HL-60 (cell line): ENCODE data around the gene QPCT.
A peak's percentile ranks its signal among the peaks of the same experiment; 100 is the strongest.

Source experiments
- DNase-seq, 2 experiments: peaks; one replicate each; pipeline ENCODE4 v3.0.0-alpha.2; 2010 to 2020; ENCODE audit warnings: low read depth in 1 of 2, low spot score in 1 of 2
- H3K27ac ChIP-seq: fragments of 250-450 bp; sonication (Bioruptor Pico); replicated peaks from 2 replicates; pipeline ENCODE4 v1.5.1; 2020; ENCODE audit warnings: mild to moderate bottlenecking, moderate library complexity
- H3K27me3 ChIP-seq: fragments of 250-450 bp; sonication (Bioruptor Pico); 2 replicates; pipeline ENCODE4 v1.5.1; 2021; ENCODE audit warnings: mild to moderate bottlenecking, moderate library complexity; ENCODE audit not compliant: insufficient read depth, poor library complexity, severe bottlenecking
- H3K4me3 ChIP-seq: replicated peaks from 2 replicates; pipeline ENCODE4 v1.5.1; 2011; ENCODE audit warnings: mild to moderate bottlenecking, control low read depth, low read length; ENCODE audit not compliant: insufficient read depth
- GABPA ChIP-seq: IDR thresholded peaks from 2 replicates; pipeline ENCODE4 v1.6.1; 2012; ENCODE audit warnings: low read depth
- POLR2AphosphoS5 ChIP-seq: IDR thresholded peaks from 2 replicates; pipeline ENCODE4 v1.6.1; 2012; ENCODE audit warnings: low read depth
- SPI1 ChIP-seq: IDR thresholded peaks from 2 replicates; pipeline ENCODE4 v1.6.1; 2012; ENCODE audit warnings: low read depth, mild to moderate bottlenecking, borderline replicate concordance
- TF ChIP-seq, protein P1 (sequence below): IDR thresholded peaks from one replicate; pipeline ENCODE4 v1.5.1; 2011; ENCODE audit warnings: low read length, control low read depth, inconsistent platforms; ENCODE audit not compliant: insufficient read depth
- TF ChIP-seq, protein P2 (sequence below): IDR thresholded peaks from 2 replicates; pipeline ENCODE4 v1.6.1; 2012; ENCODE audit warnings: low read depth; ENCODE audit not compliant: insufficient replicate concordance

QPCT gene

DNA sequence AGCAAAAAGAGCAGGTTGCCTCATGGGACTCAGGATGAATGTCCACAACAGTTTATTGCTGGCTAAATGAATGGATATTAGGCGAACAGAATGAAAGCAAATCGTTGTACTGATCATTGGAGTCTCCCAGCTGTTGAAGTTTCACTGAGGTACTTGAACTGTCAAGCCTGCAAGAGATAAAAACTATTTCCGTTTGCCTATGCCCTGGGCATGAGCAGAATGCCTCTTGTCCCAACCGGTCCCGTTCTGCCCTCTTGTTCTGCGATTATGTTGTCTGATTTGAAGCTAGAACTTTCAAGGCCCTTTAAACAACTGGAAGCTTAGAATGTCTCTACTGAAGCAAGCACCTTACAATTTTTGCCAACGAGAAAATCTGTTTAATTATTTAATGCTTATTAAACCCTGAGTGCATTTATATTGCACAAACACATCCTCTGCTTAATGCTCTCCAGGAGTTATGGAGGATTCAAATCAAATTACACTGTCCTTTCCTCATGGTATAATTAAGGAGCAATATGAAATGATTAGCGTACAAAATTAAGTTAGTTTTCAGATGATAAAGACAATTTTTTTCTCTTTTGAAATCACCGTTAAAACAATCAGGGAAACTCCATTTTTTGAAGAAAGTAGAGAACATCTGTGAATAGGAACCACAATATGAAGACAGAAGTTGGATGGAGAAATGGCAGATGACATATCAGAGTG is 17.7 kb downstream of the QPCT start:
- Histone ChIP-seq H3K27ac (no peak overlapping the region), H3K4me3 (no peak overlapping the region), H3K27me3 (no peaks in the 10 kb centered on the region)
- DNase-seq = no peak
- TF ChIP-seq SPI1 = no peak
- TF ChIP-seq GABPA = no peak
- TF ChIP-seq POLR2AphosphoS5 = no peak
- TF ChIP-seq, protein P1, sequence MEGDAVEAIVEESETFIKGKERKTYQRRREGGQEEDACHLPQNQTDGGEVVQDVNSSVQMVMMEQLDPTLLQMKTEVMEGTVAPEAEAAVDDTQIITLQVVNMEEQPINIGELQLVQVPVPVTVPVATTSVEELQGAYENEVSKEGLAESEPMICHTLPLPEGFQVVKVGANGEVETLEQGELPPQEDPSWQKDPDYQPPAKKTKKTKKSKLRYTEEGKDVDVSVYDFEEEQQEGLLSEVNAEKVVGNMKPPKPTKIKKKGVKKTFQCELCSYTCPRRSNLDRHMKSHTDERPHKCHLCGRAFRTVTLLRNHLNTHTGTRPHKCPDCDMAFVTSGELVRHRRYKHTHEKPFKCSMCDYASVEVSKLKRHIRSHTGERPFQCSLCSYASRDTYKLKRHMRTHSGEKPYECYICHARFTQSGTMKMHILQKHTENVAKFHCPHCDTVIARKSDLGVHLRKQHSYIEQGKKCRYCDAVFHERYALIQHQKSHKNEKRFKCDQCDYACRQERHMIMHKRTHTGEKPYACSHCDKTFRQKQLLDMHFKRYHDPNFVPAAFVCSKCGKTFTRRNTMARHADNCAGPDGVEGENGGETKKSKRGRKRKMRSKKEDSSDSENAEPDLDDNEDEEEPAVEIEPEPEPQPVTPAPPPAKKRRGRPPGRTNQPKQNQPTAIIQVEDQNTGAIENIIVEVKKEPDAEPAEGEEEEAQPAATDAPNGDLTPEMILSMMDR = no peak
- TF ChIP-seq, protein P2, sequence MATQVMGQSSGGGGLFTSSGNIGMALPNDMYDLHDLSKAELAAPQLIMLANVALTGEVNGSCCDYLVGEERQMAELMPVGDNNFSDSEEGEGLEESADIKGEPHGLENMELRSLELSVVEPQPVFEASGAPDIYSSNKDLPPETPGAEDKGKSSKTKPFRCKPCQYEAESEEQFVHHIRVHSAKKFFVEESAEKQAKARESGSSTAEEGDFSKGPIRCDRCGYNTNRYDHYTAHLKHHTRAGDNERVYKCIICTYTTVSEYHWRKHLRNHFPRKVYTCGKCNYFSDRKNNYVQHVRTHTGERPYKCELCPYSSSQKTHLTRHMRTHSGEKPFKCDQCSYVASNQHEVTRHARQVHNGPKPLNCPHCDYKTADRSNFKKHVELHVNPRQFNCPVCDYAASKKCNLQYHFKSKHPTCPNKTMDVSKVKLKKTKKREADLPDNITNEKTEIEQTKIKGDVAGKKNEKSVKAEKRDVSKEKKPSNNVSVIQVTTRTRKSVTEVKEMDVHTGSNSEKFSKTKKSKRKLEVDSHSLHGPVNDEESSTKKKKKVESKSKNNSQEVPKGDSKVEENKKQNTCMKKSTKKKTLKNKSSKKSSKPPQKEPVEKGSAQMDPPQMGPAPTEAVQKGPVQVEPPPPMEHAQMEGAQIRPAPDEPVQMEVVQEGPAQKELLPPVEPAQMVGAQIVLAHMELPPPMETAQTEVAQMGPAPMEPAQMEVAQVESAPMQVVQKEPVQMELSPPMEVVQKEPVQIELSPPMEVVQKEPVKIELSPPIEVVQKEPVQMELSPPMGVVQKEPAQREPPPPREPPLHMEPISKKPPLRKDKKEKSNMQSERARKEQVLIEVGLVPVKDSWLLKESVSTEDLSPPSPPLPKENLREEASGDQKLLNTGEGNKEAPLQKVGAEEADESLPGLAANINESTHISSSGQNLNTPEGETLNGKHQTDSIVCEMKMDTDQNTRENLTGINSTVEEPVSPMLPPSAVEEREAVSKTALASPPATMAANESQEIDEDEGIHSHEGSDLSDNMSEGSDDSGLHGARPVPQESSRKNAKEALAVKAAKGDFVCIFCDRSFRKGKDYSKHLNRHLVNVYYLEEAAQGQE = no peak

GRCh38 chr2:37364351-37364750 is 19.9 kb downstream of the QPCT start:
- no peak for TF ChIP-seq GABPA
- no peak for DNase-seq
- Histone ChIP-seq H3K27ac (no peak overlapping the region), H3K27me3 (no peaks in the 10 kb centered on the region), H3K4me3 (no peak overlapping the region)

GRCh38 chr2:37365669-37366068 is 21.2 kb downstream of the QPCT start:
- no peak for DNase-seq
- no peak overlapping the region for H3K27ac ChIP-seq
- no peak overlapping the region for H3K4me3 ChIP-seq
- no peak for TF ChIP-seq GABPA
- TF ChIP-seq, protein P2 = no peak
- no peak for TF ChIP-seq SPI1
- TF ChIP-seq, protein P1 = no peak
- no peak for TF ChIP-seq POLR2AphosphoS5
- H3K27me3 ChIP-seq = no peaks in the 10 kb centered on the region

GRCh38 chr2:37366773-37367172 is 22.3 kb downstream of the QPCT start:
- peak; percentile 50; the same call in 1 of the 2 replicates for TF ChIP-seq SPI1
- TF ChIP-seq, protein P1 = no peak
- Histone ChIP-seq H3K27ac (no peak overlapping the region), H3K27me3 (no peaks in the 10 kb centered on the region), H3K4me3 (no peak overlapping the region)
- DNase-seq = no peak
